Epithelial cell of prostate (primary cell): ENCODE measurements around the gene MSANTD2.

Source experiments
- DNase-seq: peaks from one replicate; pipeline ENCODE4 v3.0.0-alpha.2; 2011; ENCODE audit warnings: low read depth, low spot score
- H3K27ac ChIP-seq: fragments of 450-650 bp; 2 replicates; pipeline ENCODE4 v1.5.1; 2017; ENCODE audit warnings: mild to moderate bottlenecking

MSANTD2 gene

GRCh38 chr11:124800226-124800929 is at the start of gene MSANTD2:
Gene MSANTD2 (minus strand): TSS chr11:124800406. CDS start chr11:124800380, 26 bp downstream.
- H3K27ac ChIP-seq, result peak within 1 kb of the TSS; percentile 79
- no peak for DNase-seq

GRCh38 chr11:124846070-124846673 is 46.0 kb upstream of the MSANTD2 start:
- H3K27ac ChIP-seq, result no peak overlapping the region
- no peak for DNase-seq

- no peak for DNase-seq
- H3K27ac ChIP-seq, result no peak overlapping the region
Measured at GRCh38 chr11:124844664-124845079, 44.5 kb upstream of the MSANTD2 start.

GRCh38 chr11:124843616-124843910 is 43.4 kb upstream of the MSANTD2 start:
- DNase-seq, result no peak
- no peak overlapping the region for H3K27ac ChIP-seq

GRCh38 chr11:124842305-124842704 is 42.1 kb upstream of the MSANTD2 start:
- DNase-seq, result no peak
- H3K27ac ChIP-seq, result no peak overlapping the region

- H3K27ac ChIP-seq, result no peak overlapping the region
- no peak for DNase-seq
Measured at GRCh38 chr11:124841840-124842239, 41.6 kb upstream of the MSANTD2 start.

GRCh38 chr11:124841201-124841600 is 41.0 kb upstream of the MSANTD2 start:
- H3K27ac ChIP-seq, result no peak overlapping the region
- DNase-seq, result no peak

- H3K27ac ChIP-seq, result no peak overlapping the region
- DNase-seq, result no peak
Measured at GRCh38 chr11:124840666-124841065, 40.5 kb upstream of the MSANTD2 start.

GRCh38 chr11:124839972-124840621 is 39.9 kb upstream of the MSANTD2 start:
- no peak overlapping the region for H3K27ac ChIP-seq
- no peak for DNase-seq

- no peak overlapping the region for H3K27ac ChIP-seq
- DNase-seq, result no peak
Measured at GRCh38 chr11:124839128-124839971, 39.1 kb upstream of the MSANTD2 start.

- no peak overlapping the region for H3K27ac ChIP-seq
- DNase-seq, result no peak
Measured at GRCh38 chr11:124838805-124839127, 38.6 kb upstream of the MSANTD2 start.

GRCh38 chr11:124837491-124837856 is 37.3 kb upstream of the MSANTD2 start:
- DNase-seq, result peak; percentile 64
- no peak overlapping the region for H3K27ac ChIP-seq

- DNase-seq, result no peak
Measured at GRCh38 chr11:124835918-124836317, 35.7 kb upstream of the MSANTD2 start.

GRCh38 chr11:124834526-124835180 is 34.4 kb upstream of the MSANTD2 start:
- H3K27ac ChIP-seq, result no peak overlapping the region
- DNase-seq, result no peak

More at GRCh38 chr11:124835918-124836317, 35.7 kb upstream of the MSANTD2 start:
- no peak overlapping the region for H3K27ac ChIP-seq

GRCh38 chr11:124832571-124832970 is 32.4 kb upstream of the MSANTD2 start:
- H3K27ac ChIP-seq, result no peak overlapping the region
- peak; percentile 62 for DNase-seq

GRCh38 chr11:124831897-124832296 is 31.7 kb upstream of the MSANTD2 start:
- DNase-seq, result no peak
- H3K27ac ChIP-seq, result no peak overlapping the region

- no peak for DNase-seq
- H3K27ac ChIP-seq, result no peak overlapping the region
Measured at GRCh38 chr11:124830749-124831148, 30.5 kb upstream of the MSANTD2 start.

- no peak for DNase-seq
- no peak overlapping the region for H3K27ac ChIP-seq
Measured at GRCh38 chr11:124829986-124830385, 29.8 kb upstream of the MSANTD2 start.

- no peak overlapping the region for H3K27ac ChIP-seq
- DNase-seq, result no peak
Measured at GRCh38 chr11:124825876-124826275, 25.7 kb upstream of the MSANTD2 start.
